ENCODE measurements around the gene CRYGN. TPM values are rescaled to one million over a fixed set of nuclear protein-coding genes. Genes with fewer than 3 reads are reported as not detected.

The CRYGN gene
- total and polyA plus RNA-seq, 9 of the 15 experiments (the other 6 are each of a cell fraction or from before 2014, with no cell fraction given) = not detected

GRCh38 chr7:151393031-151393977 is 46.6 kb downstream of the CRYGN start (continued):
- TF ChIP-seq JUN (IDR thresholded peaks at IDR 0.05; ENCODE audit: borderline replicate concordance, low read depth, low read length) (no peak), JUN (CRISPR knock-in tag; IDR thresholded peaks at IDR 0.05; ENCODE audit: borderline replicate concordance) (no peak), MEIS2 (IDR thresholded peaks at IDR 0.05; ENCODE audit: partially characterized antibody) (no peak), HNRNPLL (IDR thresholded peaks at IDR 0.05; ENCODE audit: low read depth, low read length, poor library complexity, severe bottlenecking) (no peak), PHB (CRISPR knock-in tag; IDR thresholded peaks at IDR 0.05) (no peak), ZNF133 (CRISPR knock-in tag; IDR thresholded peaks at IDR 0.05) (no peak), CREM (IDR thresholded peaks at IDR 0.05; ENCODE audit: low read depth) (no peak), ZNF699 (CRISPR knock-in tag; IDR thresholded peaks at IDR 0.05; ENCODE audit: insufficient replicate concordance) (no peak), ILF3 (IDR thresholded peaks at IDR 0.05; ENCODE audit: borderline replicate concordance) (no peak), MNT (conservative IDR thresholded peaks at IDR 0.05) (no peak), ZNF24 (IDR thresholded peaks at IDR 0.05) (no peak), YY1 (IDR thresholded peaks at IDR 0.05; ENCODE audit: borderline replicate concordance in 1 of 3, control insufficient read depth in 1 of 3, extremely low read depth in 1 of 3, insufficient read depth in 3 of 3, insufficient read length in 1 of 3, insufficient replicate concordance in 2 of 3, low read depth in 1 of 3, low read length in 2 of 3) (no peak), ZNF79 (CRISPR knock-in tag; IDR thresholded peaks at IDR 0.05; ENCODE audit: low read depth) (no peak), ZNF12 (CRISPR knock-in tag; IDR thresholded peaks at IDR 0.05) (no peak), RHOXF2B (CRISPR knock-in tag; conservative IDR thresholded peaks at IDR 0.05) (no peak), JUND (IDR thresholded peaks at IDR 0.05; ENCODE audit: borderline replicate concordance, low read depth, low read length) (no peak), JUND (tag; IDR thresholded peaks at IDR 0.05; ENCODE audit: borderline replicate concordance, low read depth, low read length) (no peak)
- TF ChIP-seq, protein P1, sequence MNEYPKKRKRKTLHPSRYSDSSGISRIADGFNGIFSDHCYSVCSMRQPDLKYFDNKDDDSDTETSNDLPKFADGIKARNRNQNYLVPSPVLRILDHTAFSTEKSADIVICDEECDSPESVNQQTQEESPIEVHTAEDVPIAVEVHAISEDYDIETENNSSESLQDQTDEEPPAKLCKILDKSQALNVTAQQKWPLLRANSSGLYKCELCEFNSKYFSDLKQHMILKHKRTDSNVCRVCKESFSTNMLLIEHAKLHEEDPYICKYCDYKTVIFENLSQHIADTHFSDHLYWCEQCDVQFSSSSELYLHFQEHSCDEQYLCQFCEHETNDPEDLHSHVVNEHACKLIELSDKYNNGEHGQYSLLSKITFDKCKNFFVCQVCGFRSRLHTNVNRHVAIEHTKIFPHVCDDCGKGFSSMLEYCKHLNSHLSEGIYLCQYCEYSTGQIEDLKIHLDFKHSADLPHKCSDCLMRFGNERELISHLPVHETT (CRISPR knock-in tag; conservative IDR thresholded peaks at IDR 0.05 in 1 of 2, IDR thresholded peaks at IDR 0.05 in 1 of 2) = no peak
